GM19035 (cell line): ENCODE results near the gene SIGLEC7.

Experiments
- ATAC-seq: cut with Tn5 transposase; IDR thresholded peaks from one replicate; pipeline ENCODE4 v1.9.1; 2021; ENCODE audit not compliant: unreplicated experiment

The SIGLEC7 gene

GRCh38 chr19:51198641-51199040 is 56.5 kb downstream of the SIGLEC7 start:
- ATAC-seq, result no peak

GRCh38 chr19:51200071-51200666 is 58.1 kb downstream of the SIGLEC7 start:
- ATAC-seq, result no peak

- no peak for ATAC-seq
Measured at GRCh38 chr19:51201712-51202111, 59.6 kb downstream of the SIGLEC7 start.
